B cell (primary cell): ENCODE results near the gene BIRC7. TPM values are rescaled to one million over a fixed set of nuclear protein-coding genes. Genes with fewer than 3 reads are reported as not detected.

Source experiments
- ATAC-seq: fragments of 200-7000 bp; cut with Tn5 transposase; one replicate; pipeline ENCODE4 v1.10.0; 2021; ENCODE audit warnings: low read depth, mild to moderate bottlenecking, moderate number of reproducible peaks, moderate library complexity
- CTCF ChIA-PET: fragments of 350-600 bp; sonication (Branson Sonifier 250); formaldehyde crosslinking; loops from one replicate; lab custom pipeline; 2021; ENCODE audit warnings: antibody characterized with exemption, inconsistent platforms; lab: Charles Lee
- POLR2A ChIA-PET: fragments of 350-600 bp; sonication (Branson Sonifier 250); formaldehyde crosslinking; loops from one replicate; lab custom pipeline; 2021; ENCODE audit warnings: antibody characterized with exemption; lab: Charles Lee
- DNase-seq: peaks from one replicate; pipeline ENCODE4 v3.0.0; 2013
- H2AFZ ChIP-seq: 2 replicates; pipeline ENCODE4 v1.6.1; 2012; ENCODE audit warnings: mild to moderate bottlenecking, low read depth, low read length; ENCODE audit not compliant: insufficient read depth, poor library complexity, severe bottlenecking
- H3K27ac ChIP-seq, 2 donors: 1 replicate in 1 of 2; 2 replicates in 1 of 2; pipeline ENCODE4 v1.5.1; 2012 to 2013; ENCODE audit warnings: low read length in 2 of 2, mild to moderate bottlenecking in 2 of 2, moderate library complexity in 1 of 2
- H3K27me3 ChIP-seq, 4 experiments: fragments of 200-600 bp in 1 of 4; sonication (generic) in 1 of 4; replicated peaks in 1 of 4; 1 replicate in 2 of 4; 2 replicates in 2 of 4; pipeline versions ENCODE4 v1.6.1 to v1.7.0; 2013 to 2016; ENCODE audit warnings: low read length in 3 of 4, mild to moderate bottlenecking in 2 of 4, mixed read lengths in 1 of 4, moderate library complexity in 1 of 4; ENCODE audit not compliant: insufficient read depth in 4 of 4, control insufficient read depth in 3 of 4; ENCODE audit errors: control extremely low read depth in 1 of 4
- H3K36me3 ChIP-seq, 2 experiments: replicated peaks in 1 of 2; 1 replicate in 1 of 2; 2 replicates in 1 of 2; pipeline versions ENCODE4 v1.6.1 to v1.7.1; 2013; ENCODE audit warnings: low read length in 1 of 2; ENCODE audit not compliant: insufficient read depth in 2 of 2, control insufficient read depth in 1 of 2; ENCODE audit errors: control extremely low read depth in 1 of 2, extremely low read depth in 1 of 2
- H3K4me1 ChIP-seq, 2 donors: fragments of 200-600 bp in 1 of 2; sonication (generic) in 1 of 2; 1 replicate in 1 of 2; 2 replicates in 1 of 2; pipeline versions ENCODE4 v1.5.1 to v1.6.1; 2013 to 2017; ENCODE audit warnings: low read length in 2 of 2; ENCODE audit not compliant: control insufficient read depth in 2 of 2, insufficient read depth in 2 of 2
- H3K4me2 ChIP-seq: replicated peaks from 2 replicates; pipeline ENCODE3; 2012; ENCODE audit warnings: mild to moderate bottlenecking, low read depth, low read length; ENCODE audit not compliant: poor library complexity, severe bottlenecking
- H3K4me3 ChIP-seq, 5 experiments: fragments of 200-600 bp in 1 of 5; sonication (generic) in 1 of 5; 1 replicate in 3 of 5; 2 replicates in 2 of 5; pipeline versions ENCODE4 v1.5.1 to v1.7.0; 2011 to 2016; ENCODE audit warnings: low read length in 4 of 5, mild to moderate bottlenecking in 4 of 5, low read depth in 2 of 5, control low read depth in 1 of 5, moderate library complexity in 1 of 5; ENCODE audit not compliant: insufficient read depth in 1 of 5; ENCODE audit errors: control extremely low read depth in 1 of 5, extremely low read depth in 1 of 5
- H3K79me2 ChIP-seq: fragments of 200-600 bp; sonication (generic); one replicate; pipeline ENCODE4 v1.6.0; 2016; ENCODE audit warnings: low read length; ENCODE audit not compliant: control insufficient read depth, insufficient read depth
- H3K9ac ChIP-seq: fragments of 200-600 bp; sonication (generic); 2 replicates; pipeline ENCODE4 v1.6.1; 2017; ENCODE audit warnings: mild to moderate bottlenecking, low read length, moderate library complexity
- H3K9me3 ChIP-seq, 3 donors: one replicate each; pipeline versions ENCODE4 v1.6.1 to v1.7.1; 2013; ENCODE audit warnings: low read length in 2 of 3; ENCODE audit not compliant: control insufficient read depth in 2 of 3, insufficient read depth in 1 of 3; ENCODE audit errors: control extremely low read depth in 1 of 3
- H4K20me1 ChIP-seq: 2 replicates; pipeline ENCODE4 v1.6.0; 2012; ENCODE audit warnings: mild to moderate bottlenecking, low read length; ENCODE audit not compliant: insufficient read depth, control insufficient read depth, poor library complexity, severe bottlenecking
- H3K27ac Mint-ChIP-seq: one replicate; pipeline ENCODE4 v1.8.0; 2021; ENCODE audit warnings: mixed read lengths
- H3K27me3 Mint-ChIP-seq: one replicate; pipeline ENCODE4 v1.8.0; 2021; ENCODE audit warnings: mixed read lengths
- H3K4me1 Mint-ChIP-seq: one replicate; pipeline ENCODE4 v1.8.0; 2021; ENCODE audit warnings: mixed read lengths
- H3K4me3 Mint-ChIP-seq: one replicate; pipeline ENCODE4 v1.8.0; 2021; ENCODE audit warnings: mixed read lengths
- H3K9me3 Mint-ChIP-seq: one replicate; pipeline ENCODE4 v1.8.0; 2022; ENCODE audit warnings: mixed read lengths; ENCODE audit not compliant: insufficient read depth
- EZH2 ChIP-seq: IDR thresholded peaks from 2 replicates; pipeline ENCODE4 v1.6.1; 2012; ENCODE audit warnings: borderline replicate concordance, low read depth, mild to moderate bottlenecking, moderate library complexity, low read length; ENCODE audit not compliant: insufficient read depth, poor library complexity, severe bottlenecking
- WGBS: methylation state at CpG from one replicate; pipeline ENCODE4 v1.1.5; 2013; ENCODE audit warnings: missing lambda C conversion rate; ENCODE audit not compliant: insufficient coverage; 5-methylcytosine and 5-hydroxymethylcytosine counted together
- intact Hi-C: fragments of 100-400 bp; cut with micrococcal nuclease; formaldehyde crosslinking; loops from one replicate; pipeline ENCODE4 v1.10.0; 2022
- polyA plus RNA-seq: library from polyadenylated mRNA; depleted of rRNA; stranded (reverse); fragments of >200 nt; gene quantifications from 2 replicates; pipeline ENCODE4 v1.2.3, GENCODE V29; 2012
- total RNA-seq, 2 donors: library from RNA; stranded (reverse); fragments of 120-200 nt in 1 of 2; gene quantifications; 1 replicate in 1 of 2; 2 replicates in 1 of 2; pipeline versions ENCODE4 v1.2.3 to v1.2.4, GENCODE V29; 2013 to 2022
- TF ChIP-seq, protein P1 (sequence below): fragments of 200-600 bp; IDR thresholded peaks from one replicate; pipeline ENCODE4 v1.8.0; 2022; ENCODE audit warnings: antibody characterized with exemption, mild to moderate bottlenecking

The BIRC7 gene
- total and polyA plus RNA-seq, 2 donors (not counting 1 experiment from before 2014, with no cell fraction given), result 0.12 TPM; not detected in 1

GRCh38 chr20:63227260-63227659, 8.4 kb upstream of the BIRC7 start:
- H3K27ac Mint-ChIP-seq, result no peak overlapping the region
- DNase-seq (no peak), ATAC-seq (no peak)
- TF ChIP-seq EZH2, result no peak
- TF ChIP-seq, protein P1, sequence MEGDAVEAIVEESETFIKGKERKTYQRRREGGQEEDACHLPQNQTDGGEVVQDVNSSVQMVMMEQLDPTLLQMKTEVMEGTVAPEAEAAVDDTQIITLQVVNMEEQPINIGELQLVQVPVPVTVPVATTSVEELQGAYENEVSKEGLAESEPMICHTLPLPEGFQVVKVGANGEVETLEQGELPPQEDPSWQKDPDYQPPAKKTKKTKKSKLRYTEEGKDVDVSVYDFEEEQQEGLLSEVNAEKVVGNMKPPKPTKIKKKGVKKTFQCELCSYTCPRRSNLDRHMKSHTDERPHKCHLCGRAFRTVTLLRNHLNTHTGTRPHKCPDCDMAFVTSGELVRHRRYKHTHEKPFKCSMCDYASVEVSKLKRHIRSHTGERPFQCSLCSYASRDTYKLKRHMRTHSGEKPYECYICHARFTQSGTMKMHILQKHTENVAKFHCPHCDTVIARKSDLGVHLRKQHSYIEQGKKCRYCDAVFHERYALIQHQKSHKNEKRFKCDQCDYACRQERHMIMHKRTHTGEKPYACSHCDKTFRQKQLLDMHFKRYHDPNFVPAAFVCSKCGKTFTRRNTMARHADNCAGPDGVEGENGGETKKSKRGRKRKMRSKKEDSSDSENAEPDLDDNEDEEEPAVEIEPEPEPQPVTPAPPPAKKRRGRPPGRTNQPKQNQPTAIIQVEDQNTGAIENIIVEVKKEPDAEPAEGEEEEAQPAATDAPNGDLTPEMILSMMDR, result no peak
- no peak overlapping the region for H3K27ac ChIP-seq
- ChIA-PET POLR2A (no interaction called here), CTCF (no interaction called here)
- H4K20me1 ChIP-seq, result no peaks in the 10 kb centered on the region
- H2AFZ ChIP-seq, result no peak overlapping the region
- H3K27me3 Mint-ChIP-seq, result peaks cover 42% of the 10 kb centered on the region
- H3K4me2 ChIP-seq, result no peak overlapping the region
- H3K79me2 ChIP-seq, result no peaks in the 10 kb centered on the region
- WGBS, result 97% methylated on average over 5 of the region's 5 CpGs
- no peaks in the 10 kb centered on the region for H3K36me3 ChIP-seq
- H3K27me3 ChIP-seq, result peaks cover 0 to 30% (median 6%) of the 10 kb centered on the region in 4 experiments
- H3K9ac ChIP-seq, result no peak overlapping the region
- H3K4me1 Mint-ChIP-seq, result no peaks in the 10 kb centered on the region
- H3K9me3 Mint-ChIP-seq, result no peaks in the 10 kb centered on the region
- intact Hi-C loops, result no loop called here
- H3K4me3 Mint-ChIP-seq, result no peak overlapping the region
- H3K9me3 ChIP-seq, result no peaks in the 10 kb centered on the region
- no peak overlapping the region for H3K4me3 ChIP-seq
- no peaks in the 10 kb centered on the region for H3K4me1 ChIP-seq

GRCh38 chr20:63228806-63229205, 6.9 kb upstream of the BIRC7 start:
- ATAC-seq (no peak), DNase-seq (no peak)
- Mint-ChIP-seq H3K27me3 (peaks cover 48% of the 10 kb centered on the region), H3K9me3 (no peaks in the 10 kb centered on the region), H3K27ac (no peak overlapping the region), H3K4me3 (no peak overlapping the region), H3K4me1 (no peaks in the 10 kb centered on the region)
- Histone ChIP-seq H3K9me3 (no peaks in the 10 kb centered on the region), H4K20me1 (no peaks in the 10 kb centered on the region), H2AFZ (no peak overlapping the region), H3K27me3 (peaks cover 0 to 43% (median 10%) of the 10 kb centered on the region in 4 experiments), H3K4me1 (no peaks in the 10 kb centered on the region), H3K79me2 (no peaks in the 10 kb centered on the region), H3K4me3 (no peak overlapping the region), H3K9ac (no peak overlapping the region), H3K36me3 (no peaks in the 10 kb centered on the region), H3K27ac (no peak overlapping the region), H3K4me2 (no peak overlapping the region)
- POLR2A ChIA-PET, result no interaction called here
- CTCF ChIA-PET, result no interaction called here
- 66% methylated on average over 12 of the region's 13 CpGs for WGBS
- TF ChIP-seq, protein P1, result no peak
- no peak for TF ChIP-seq EZH2
- intact Hi-C loops, result no loop called here
